HG02763 (cell line): ENCODE results near the gene ZC3H12A.
A peak's percentile ranks its signal among the peaks of the same experiment; 100 is the strongest.

ENCODE experiments used
- ATAC-seq: cut with Tn5 transposase; IDR thresholded peaks from one replicate; pipeline ENCODE4 v1.9.1; 2021; ENCODE audit warnings: mild to moderate bottlenecking, moderate library complexity; ENCODE audit not compliant: unreplicated experiment

The ZC3H12A gene

GRCh38 chr1:37453647-37454046, 20.7 kb upstream of the ZC3H12A start:
- no peak for ATAC-seq

GRCh38 chr1:37455516-37455915, 18.9 kb upstream of the ZC3H12A start:
- no peak for ATAC-seq

- no peak for ATAC-seq
Measured at GRCh38 chr1:37456614-37457013, 17.8 kb upstream of the ZC3H12A start.

GRCh38 chr1:37458551-37458950, 15.8 kb upstream of the ZC3H12A start:
- ATAC-seq: no peak

- ATAC-seq: no peak
Measured at GRCh38 chr1:37461698-37462436, 12.5 kb upstream of the ZC3H12A start.

GRCh38 chr1:37464443-37464842, 9.9 kb upstream of the ZC3H12A start:
- no peak for ATAC-seq

- no peak for ATAC-seq
Measured at GRCh38 chr1:37465593-37466517, 8.5 kb upstream of the ZC3H12A start.

GRCh38 chr1:37468037-37468436, 6.3 kb upstream of the ZC3H12A start:
- no peak for ATAC-seq

GRCh38 chr1:37469386-37469785, 5.0 kb upstream of the ZC3H12A start:
- no peak for ATAC-seq

- ATAC-seq: no peak
Measured at GRCh38 chr1:37471345-37472231, 2.8 kb upstream of the ZC3H12A start.

- ATAC-seq: no peak
Measured at GRCh38 chr1:37472281-37472680, 2.1 kb upstream of the ZC3H12A start.

- ATAC-seq: no peak
Measured at GRCh38 chr1:37472994-37473393, 1.4 kb upstream of the ZC3H12A start.

- ATAC-seq: no peak
Measured at GRCh38 chr1:37473431-37474045, 842 bp upstream of the ZC3H12A start.

- ATAC-seq: peak; percentile 2
Measured at GRCh38 chr1:37474697-37475379, 458 bp downstream of the ZC3H12A start.

- ATAC-seq: no peak
Measured at GRCh38 chr1:37475380-37476086, 1.2 kb downstream of the ZC3H12A start.

GRCh38 chr1:37476087-37476452, 1.7 kb downstream of the ZC3H12A start:
- no peak for ATAC-seq

- ATAC-seq: no peak
Measured at GRCh38 chr1:37476460-37477197, 2.2 kb downstream of the ZC3H12A start.

- ATAC-seq: peak; percentile 31
Measured at GRCh38 chr1:37477198-37477931, 3.0 kb downstream of the ZC3H12A start.
